ENCODE data around the gene IFNL1.
"Not testable (repeated sequence)": the region's sequence is repeated elsewhere in the genome, so short reads cannot be mapped to it uniquely, and the experiment has no call there.

IFNL1 gene

DNA sequence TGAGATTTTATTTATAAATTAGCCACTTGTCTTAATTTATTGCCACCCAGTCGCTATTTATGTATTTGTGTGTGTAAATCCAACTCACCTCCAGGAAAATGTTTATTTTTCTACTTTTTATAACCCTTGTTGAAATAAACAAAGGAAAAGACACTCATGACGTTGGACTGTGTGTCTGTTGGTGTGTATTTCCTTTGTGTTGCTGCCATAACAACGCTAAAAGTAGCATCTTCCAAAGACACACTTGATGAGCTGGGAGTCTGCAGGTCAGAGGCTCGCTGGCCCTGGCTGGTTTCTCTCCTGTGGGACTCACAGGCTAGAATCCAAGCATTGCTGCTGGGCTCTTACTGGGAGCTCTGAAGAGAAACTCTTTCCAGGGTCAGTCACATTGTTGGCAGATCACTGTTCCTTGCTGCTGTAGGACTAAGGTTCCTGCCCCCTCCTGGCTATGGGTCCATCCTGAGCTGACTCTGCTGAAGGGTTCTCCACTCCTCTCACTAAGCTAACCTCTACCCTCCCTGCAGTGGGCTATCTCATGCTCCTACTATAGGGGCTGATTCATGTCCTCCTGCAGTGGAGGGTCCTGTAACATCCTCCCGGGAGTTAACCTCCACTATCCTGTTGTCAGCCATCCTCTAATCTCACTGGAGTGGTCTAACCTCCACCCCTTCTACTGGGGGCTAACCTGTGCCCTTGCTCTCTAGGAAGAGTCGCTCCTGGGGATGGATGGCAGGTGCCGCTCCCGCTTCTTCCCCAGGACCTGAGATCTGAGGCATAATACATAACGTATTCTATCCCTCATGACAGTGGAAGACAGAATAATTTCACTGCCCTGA is 26.0 kb upstream of the IFNL1 start:
- DNase-seq: no peak

DNA sequence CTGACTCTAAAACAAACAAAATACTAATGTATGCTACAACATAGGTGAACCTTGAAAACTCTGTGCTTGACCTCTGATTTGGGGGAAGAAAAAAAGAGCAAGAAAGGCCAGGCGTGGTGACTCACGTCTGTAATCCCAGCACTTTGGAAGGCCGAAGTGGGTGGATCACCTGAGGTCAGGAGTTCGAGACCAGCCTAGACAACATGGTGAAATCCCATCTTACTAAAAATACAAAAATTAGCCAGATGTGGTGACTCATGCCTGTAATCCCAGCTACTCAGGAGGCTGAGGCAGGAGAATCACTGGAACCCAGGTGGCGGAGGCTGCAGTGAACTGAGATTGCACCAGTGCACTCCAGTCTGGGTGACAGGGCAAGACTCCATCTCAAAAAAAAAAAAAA is 22.3 kb upstream of the IFNL1 start:
- not testable (repeated sequence) for DNase-seq

DNA sequence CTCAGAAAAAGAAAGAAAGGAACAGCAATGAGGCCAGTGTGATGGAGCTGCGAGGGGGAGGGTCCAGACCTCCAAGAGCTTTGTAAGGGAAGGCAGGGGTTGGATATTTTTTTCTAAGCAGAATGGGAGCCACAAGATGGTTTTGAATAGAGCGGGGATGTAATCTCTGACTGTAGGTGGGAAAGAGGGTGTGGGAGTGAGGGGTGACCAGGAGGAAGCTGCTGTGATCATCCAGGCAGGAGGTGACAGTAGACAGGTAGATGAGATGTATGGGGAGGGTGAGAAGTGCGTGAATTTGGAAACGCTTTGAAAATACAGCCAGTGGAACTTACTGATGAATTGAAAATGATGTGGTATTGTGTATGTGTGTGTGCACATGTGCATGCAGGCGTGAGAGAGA is 20.6 kb upstream of the IFNL1 start:
- DNase-seq: no peak

DNA sequence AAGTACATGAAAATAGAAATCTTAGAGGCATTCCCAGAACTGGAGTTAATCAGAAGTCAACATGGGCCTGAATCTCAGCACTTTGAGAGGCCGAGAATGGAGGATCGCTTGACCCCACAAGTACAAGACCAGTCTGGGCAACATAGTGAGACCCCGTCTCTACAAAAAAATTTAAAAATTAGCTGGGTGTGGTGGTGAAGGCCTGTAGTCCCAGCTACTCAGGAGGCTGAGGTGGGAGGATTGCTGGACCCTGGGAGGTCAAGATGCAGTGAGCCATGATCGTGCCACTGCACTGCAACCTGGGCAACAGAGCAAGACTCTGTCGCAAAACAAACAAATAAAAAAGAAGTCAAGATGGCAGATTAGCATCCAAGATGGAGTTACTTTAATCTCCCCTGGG is 19.5 kb upstream of the IFNL1 start:
- DNase-seq: no peak

DNA sequence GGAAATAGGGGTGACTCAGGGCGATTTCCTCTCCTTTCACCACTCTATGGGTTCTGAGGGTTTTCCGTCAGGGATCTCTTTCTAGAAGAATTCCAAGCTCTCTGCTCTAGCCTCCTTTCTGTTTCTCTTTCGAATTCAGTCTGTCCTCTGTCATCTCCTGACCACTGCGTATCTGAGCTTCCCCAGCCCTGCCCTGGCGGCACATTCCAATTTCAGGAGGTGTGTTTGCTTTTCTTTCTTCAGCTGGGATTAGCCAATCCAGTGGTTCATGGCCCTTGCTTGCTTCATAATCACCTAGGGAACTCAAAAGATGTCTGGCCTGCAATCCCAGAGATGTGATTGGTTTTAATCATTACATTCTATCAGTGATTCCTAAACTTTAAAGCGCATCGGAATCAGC is 18.6 kb upstream of the IFNL1 start:
- no peak for DNase-seq

DNA sequence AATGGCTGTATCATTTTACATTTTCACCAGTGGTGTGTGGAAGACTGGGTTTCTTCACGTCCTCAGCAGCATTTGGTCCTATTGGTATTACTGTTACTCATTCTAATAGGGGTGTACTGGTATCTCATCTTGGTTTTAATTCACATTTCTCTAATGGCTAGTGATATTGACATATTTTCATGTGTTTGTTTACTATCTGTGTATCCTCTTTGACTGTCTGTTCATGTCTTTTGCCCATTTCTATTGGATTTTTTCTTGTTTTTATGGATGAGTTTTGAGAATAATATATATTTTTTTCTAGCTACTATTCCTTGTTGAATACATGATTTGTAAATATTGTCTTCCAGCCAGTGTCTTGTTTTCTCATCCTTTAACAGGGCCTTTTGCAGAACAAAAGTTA is 14.2 kb upstream of the IFNL1 start:
- no peak for DNase-seq

DNA sequence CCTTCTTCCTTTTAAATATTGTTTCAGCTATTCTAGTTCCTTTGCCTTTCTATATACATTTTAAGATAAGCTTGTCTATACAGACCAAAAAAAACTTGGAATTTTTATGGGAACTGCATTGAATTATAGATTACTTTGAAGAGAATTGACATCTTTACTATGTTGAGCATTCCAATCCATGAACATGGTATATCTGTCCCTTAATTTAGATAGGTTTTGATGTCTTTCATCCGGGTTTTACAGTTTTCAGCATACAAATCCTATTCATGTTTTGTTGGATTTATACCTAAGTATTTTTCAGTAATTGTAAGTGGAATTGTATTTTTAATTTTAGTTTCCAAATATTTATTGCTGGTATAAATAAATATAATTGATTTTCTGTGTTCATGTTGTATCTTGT is 12.2 kb upstream of the IFNL1 start:
- no peak for DNase-seq

DNA sequence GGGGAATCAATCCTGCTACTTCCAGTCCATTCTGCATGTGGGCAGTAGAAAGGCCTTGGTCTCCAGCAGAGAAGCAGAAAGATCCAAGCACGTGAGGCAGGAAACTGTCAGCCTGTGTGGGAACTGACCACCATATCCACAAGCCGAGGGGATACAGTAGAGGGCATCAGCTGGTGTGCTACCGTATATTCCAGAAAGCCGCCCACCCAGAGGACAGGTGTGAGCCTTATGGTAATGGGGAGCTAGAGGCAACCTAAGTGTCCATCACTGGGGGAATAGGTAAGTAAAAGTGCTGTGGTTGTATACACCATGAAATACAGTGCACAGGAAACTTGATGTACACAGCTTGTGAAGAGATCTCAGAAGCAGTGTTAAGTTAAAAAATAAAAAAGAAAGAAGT is 2.8 kb upstream of the IFNL1 start:
- no peak for DNase-seq

DNA sequence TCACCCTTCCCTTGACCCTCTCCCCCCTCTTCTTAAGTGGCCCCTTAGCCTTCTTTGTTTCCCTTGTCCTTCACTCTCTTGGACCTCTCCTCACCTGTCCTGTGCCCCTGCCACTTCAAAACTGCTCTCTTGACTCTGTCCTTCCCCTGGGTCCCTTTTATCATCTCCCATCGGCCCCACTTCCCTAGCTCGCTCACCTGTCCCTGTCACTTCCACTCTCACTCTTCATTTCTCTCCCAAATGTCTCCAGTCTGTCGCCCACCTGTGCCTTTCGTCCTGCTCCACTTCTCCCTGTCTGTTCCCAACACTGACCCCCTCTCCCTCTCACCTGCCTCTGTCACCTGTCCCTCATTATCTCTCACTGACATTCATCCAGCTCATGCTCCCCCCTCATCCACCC is 699 bp downstream of the IFNL1 start:
- peak; percentile 57 for DNase-seq

DNA sequence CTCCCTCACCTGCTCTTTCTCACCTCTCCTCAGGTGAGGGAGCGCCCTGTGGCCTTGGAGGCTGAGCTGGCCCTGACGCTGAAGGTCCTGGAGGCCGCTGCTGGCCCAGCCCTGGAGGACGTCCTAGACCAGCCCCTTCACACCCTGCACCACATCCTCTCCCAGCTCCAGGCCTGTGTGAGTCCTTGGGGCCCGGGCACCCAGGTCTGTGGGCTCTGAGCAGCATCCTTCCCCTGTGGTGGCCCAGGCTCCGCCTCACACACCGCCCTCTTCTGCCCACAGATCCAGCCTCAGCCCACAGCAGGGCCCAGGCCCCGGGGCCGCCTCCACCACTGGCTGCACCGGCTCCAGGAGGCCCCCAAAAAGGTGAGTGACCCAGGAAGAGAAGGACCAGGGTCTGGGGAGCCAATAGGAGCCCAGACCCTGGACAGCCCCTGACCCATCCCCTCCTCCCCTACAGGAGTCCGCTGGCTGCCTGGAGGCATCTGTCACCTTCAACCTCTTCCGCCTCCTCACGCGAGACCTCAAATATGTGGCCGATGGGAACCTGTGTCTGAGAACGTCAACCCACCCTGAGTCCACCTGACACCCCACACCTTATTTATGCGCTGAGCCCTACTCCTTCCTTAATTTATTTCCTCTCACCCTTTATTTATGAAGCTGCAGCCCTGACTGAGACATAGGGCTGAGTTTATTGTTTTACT is 1.9 kb downstream of the IFNL1 start:
- DNase-seq: no peak

DNA sequence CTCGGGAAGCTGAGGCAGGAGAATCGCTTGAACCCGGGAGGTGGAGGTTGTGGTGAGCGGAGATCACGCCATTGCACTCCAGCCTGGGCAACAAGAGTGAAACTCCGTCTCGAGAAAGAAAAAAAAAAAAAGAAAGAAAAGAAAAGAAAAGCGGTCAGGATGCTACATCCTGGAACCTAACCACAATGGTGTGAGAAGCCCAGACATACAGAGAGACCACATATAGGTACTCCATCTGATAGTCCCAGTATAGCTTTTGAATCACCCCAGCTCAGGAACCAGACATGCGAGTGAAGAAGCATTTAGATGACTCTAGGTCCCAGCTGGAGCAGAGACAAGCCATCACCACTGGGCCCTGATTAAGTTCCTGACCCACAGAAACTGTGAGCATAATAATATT is 3.2 kb downstream of the IFNL1 start:
- DNase-seq: no peak

DNA sequence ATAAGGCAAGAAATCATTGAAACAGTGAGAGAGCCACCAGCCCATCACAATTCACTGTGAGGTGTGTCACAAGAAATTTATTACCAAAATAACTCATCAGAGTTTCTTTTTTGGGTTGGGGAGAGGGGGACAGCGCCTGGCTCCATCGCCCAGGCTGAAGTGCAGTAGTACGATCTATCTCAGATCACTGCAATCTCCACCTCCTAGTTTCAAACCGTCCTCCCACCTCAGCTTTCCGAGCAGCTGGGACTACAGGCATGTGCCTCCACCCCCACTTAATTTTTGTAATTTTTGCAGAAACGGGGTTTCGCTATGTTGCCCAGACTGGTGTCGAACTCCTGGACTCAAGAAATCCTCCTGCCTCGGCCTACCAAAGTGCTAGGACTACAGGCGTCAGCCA is 3.6 kb downstream of the IFNL1 start:
- DNase-seq: no peak

DNA sequence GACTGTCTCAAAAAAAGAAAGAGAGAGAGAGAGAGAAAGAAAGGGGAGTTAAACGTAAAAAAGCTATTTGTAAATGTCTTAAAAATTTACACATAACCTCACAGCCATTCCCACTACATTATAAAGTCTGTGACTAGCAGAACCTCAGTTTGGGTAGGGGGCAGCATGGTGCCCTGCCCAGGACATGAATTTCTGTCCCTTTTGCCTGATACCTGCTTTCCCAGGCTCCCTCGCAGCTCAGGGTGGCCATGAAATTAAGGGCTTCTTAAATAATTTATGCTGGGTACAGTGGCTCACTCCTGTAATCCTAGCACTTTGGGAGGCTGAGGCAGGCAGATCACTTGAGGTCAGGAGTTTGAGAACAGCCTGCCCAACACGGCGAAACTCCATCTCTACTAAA is 4.8 kb downstream of the IFNL1 start:
- no peak for DNase-seq

DNA sequence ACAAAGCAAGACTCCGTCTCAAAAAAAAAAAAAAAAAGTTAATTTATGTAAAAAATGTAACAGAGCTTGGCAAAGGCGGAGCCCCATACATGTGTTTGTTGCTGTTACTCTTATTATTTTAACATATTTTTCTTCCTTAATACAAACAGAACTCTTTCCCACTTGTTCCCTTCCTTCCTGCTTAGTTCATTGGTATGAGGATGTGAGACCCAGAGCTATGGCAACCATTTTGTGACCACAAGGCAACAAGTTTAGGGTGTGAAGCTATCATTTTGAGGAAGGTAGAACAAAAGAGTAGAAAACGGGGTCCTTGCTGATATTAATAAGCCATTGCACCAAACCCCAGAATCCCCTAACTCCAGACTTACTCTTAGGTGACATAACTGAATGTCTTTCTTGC is 5.4 kb downstream of the IFNL1 start:
- DNase-seq: no peak

DNA sequence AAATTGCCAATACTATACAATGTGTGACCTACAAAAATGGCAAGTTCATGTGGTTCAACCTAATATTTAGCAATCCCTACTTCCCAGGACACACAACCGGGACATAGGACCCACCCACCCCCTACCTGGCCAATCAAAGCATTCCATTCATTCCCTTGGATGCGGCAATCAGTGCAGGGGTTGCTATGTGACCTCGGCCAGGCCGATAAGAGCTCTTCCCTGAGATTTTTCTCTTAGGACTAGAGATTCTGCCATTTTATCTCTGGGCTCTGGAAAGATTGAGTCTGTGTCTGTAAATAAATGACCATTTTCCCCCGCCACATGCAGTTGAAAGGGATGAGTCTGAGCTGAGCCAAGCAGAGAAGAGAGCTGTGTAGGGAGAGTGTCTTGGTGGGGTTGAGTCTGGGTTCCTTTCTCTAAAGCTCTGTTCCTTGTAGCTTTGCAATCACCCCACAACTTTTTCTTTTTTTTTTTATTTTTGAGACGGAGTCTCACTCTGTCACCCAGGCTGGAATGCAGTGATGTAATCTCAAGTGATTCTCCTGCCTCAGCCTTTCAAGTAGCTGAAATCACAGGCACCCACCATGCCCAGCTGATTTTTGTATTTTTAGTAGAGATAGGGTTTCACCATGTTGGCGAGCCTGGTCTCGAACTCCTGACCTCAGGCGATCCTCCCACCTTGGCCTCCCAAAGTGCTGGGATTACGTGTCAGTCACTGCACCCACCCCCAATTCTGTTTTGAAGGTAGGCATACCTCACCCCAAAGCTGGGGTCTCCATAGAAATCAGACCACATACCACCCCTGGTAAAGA is 7.4 kb downstream of the IFNL1 start:
- DNase-seq: no peak

DNA sequence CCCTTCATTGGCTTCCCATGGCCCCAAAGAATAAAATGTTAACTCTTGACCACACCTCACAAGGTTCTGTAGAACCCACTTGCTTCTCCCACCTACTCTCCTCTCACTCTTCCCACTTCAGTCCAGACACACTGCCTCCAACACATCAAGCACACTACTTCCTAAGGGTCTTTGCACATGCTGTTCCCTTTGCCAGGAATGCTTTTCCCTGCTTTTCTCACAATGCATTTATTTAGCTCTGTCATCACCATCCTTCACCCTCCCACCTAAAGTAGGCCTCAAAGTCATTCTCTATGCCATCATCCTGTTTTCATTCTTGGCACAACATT is 7.9 kb downstream of the IFNL1 start:
- no peak for DNase-seq

DNA sequence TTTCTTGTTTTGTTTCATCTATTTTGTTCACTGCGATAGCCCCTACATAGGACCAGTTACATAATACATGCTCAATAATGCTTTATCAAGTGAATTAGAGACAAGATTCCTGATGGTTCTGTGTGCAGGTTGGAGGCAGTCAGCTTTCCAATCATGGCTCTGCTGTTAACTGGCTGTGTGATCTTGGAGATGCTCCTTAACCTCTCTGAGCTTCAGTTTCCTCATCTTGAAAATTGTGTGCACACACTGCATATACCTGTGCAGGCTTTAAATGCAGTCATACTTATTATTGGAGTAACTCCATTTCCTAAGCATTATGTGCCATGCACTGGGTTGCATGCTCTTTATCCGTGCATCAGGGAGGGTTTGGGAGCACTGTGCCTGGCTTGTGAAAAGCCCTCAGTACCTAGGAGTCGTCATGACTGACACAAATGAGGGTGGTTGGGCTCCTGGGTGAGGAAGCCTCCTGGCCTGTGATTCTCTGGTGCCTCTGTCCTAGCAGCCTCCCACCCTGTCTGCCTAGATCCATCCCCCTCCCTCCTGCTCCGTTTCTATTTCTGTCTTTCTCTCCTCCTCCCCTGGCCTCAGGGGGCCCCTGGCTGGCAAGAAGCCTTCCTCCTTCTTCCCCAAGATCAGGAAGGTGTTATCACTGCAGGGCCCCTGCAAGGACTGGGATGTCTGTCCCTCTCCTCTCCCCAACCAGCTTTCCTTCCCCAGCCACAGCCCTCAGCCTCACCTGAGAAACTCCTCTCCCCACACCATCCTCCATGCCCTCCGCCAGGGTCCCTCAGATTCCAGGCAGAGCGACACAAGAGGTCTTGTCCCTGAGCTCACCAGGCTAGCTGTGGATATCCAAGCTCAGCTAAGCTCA is 8.7 kb downstream of the IFNL1 start:
- no peak for DNase-seq

DNA sequence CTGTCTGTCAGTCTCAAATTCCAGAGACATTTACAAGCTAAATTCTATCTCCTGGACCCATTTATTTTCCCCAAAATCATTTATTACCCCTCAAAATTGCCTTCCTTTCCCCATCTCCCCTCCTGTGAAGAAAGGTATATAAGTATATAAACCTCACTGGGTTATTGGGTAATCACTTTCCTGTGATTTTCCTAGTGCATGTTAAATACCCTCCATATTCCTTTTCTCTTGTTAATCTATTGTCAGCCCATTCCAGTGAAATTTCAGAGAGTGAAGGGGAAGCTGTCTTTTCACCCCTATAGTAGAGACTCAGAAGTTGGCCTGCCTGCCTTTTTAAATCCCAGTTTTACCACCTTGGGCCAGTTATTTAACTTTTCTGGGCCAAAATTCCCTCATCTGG is 9.9 kb downstream of the IFNL1 start:
- DNase-seq: no peak

DNA sequence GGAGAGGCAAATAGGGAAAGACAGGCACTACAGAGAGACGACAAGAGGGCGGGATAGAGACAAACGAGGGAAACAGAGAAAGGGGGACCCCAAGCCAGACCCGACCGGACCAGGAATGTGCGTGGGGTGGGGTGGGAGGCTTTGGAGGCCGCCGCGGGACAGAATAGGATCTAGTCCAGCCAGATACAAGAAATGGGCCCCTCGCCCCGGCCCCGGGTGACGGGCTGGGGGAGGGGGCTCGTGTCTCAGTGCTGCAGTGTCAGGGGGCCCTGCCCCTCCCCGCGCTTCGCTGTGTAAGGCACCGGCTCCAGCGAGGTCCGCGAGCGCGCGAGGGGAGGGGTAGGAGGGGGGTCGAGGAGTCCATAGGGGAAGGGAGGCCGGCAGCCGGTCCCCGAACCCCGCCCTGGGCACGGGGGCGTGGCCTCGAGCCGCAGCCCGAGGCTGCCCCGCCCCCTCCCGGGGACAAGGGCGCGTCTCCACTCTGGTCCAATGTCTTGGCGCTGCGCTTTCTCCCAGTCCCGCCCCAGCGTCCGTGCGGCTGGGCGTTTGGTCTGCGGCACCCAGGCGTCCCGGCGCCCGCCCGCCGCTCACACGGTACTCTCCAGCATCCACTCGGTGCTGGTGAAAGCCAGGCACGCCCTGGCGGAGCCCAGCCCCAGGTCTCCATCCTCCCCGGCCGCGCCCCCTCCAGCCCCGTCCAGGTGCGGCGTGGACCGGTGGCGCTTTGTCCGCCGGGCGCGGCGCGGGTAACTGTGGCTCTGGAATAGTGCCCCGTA is 11.0 kb downstream of the IFNL1 start:
- peak; percentile 79 for DNase-seq

DNA sequence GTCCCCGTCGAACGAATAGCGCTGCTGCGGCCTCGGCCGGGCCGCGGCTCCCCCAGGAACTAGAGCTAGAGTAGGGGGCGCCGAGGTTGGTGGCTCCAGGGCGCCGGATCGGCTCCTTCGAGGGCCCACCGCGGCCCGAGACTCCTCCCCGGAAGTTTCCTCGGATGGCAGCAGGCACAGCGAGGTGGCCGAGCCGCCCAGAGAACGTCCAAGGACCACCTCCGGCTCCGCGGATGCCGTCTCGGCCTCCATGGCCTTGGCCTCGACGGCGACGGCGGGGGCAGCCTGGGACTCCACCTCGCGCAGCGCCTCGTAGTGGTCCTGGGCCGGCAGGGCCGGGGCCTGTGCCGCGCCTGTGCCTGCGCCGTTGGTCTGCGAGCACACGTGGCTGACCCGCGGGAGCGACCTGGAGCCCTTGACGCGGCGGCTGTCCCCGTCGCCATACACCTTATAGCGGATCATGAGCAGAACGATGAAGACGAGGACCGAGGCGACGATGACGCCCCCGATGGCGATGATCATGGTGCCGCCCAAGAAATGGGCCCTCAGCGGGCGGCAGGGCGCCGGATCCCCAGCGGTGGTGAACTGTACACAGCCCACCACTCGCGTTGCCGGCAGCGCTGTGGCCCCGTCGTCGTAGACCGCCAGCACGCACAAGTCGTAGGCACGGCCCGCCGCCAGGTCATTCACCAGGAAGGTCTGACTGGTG is 11.8 kb downstream of the IFNL1 start:
- DNase-seq: no peak

DNA sequence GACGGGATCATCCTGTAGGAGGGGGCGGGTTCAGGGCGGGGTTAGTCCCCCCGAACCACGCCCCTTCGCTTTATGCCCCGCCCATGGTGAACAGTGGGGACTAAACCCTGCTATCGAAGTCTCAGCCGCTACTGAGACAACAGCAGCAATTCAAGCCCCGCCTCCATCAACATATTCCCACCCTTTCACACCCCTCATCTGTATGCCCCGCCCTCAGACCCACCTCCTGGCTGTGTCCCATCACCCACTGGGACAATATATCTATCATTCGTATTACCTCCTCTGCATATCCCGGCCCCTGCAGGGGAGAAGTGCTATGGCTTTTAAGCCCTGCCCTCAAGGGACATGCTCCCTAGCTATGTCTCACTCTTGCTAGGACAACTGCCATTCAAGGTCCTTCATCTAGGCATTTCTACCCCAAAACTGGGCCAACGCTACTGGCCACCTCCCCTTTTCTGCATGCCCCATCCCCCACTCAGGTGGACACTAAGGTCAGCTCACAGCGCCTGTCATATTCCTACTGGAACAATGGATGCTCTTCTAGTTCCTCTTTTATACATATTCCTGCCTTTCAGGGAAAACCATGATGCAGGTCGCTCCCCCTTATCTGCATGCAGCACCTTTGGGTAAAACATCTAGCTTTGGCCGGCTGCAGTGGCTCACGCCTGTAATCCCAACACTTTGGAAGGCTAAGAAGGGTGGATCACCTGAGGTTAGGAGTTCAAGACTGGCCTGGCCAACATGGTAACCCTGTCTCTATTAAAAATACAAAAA is 12.5 kb downstream of the IFNL1 start:
- peak; percentile 42 for DNase-seq
